NCI-H748 (cell line): ENCODE data around the gene KRT82.
A peak's percentile ranks its signal among the peaks of the same experiment; 100 is the strongest.
"Not testable (repeated sequence)": the region's sequence is repeated elsewhere in the genome, so short reads cannot be mapped to it uniquely, and the experiment has no call there.

Source experiments
- DNase-seq: peaks from one replicate; lab custom pipeline; 2025; ENCODE audit not compliant: unreplicated experiment; lab: John Stamatoyannopoulos, UW

The KRT82 gene

DNA sequence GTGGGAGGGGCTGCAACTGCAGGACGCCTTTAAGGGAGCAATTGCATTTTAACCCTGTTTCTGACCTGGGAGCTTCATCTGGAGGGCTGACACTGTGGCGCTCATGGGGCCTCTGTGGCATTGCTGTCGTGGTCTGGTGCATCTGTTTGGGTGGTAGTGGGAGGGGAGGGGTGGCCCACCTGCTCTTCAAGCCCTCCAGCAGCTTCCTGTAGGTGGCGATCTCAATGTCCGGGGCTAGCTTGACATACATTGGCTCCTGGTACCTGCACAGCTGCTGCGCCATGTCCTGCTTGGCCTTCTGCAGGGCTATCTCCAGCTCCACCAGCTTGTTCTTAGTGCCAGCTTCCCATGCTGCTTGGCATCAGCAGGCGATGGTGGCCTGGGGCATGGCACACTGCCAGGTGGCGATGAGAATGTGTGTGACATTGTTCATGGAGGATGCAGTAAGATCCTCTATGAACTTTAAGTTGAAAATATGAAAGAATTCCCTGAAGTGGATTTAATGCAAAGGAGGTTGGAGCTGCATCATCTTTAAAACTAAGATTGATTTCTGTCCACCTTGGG lies 7.7 kb upstream of the KRT82 start:
- no peak for DNase-seq

DNA sequence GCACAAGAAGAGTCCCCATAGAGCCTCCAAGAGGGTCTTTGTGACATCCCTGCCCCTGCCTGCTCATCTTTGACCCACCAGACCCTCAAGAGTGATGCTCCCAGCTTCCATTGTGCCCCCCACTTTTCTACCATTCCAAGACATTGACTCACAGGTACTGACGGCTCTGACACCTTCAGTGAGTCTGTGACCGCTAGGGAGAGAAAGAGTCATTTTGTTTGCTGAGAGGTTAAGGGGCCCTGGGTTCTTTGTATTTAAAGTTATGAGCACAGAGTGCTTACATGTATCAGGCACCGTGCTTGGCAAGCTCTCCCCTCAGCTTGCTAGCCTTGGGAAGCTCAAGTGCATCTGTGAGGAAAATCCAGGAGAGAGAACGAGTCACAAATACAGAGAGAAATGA lies 7.1 kb upstream of the KRT82 start:
- DNase-seq = no peak

DNA sequence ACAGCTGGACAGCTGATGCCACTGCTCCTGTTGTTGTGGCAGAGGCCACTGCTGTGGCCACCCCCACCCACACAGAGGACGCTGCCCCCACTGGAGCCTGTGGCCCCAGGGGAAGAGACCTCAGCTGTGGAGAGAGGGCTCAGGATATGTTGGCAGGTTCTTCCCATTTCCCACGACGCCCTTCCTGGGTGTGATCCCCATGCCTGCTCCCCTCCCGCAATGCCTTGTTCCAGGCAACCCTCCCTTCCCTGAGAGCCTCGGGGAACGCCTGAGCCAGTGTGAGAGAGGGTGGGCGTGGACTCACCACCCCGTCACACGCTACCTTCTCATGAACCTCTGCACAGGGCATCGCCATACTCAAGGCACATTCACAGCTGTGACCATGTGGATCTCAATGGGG lies 5.7 kb upstream of the KRT82 start:
- no peak for DNase-seq

DNA sequence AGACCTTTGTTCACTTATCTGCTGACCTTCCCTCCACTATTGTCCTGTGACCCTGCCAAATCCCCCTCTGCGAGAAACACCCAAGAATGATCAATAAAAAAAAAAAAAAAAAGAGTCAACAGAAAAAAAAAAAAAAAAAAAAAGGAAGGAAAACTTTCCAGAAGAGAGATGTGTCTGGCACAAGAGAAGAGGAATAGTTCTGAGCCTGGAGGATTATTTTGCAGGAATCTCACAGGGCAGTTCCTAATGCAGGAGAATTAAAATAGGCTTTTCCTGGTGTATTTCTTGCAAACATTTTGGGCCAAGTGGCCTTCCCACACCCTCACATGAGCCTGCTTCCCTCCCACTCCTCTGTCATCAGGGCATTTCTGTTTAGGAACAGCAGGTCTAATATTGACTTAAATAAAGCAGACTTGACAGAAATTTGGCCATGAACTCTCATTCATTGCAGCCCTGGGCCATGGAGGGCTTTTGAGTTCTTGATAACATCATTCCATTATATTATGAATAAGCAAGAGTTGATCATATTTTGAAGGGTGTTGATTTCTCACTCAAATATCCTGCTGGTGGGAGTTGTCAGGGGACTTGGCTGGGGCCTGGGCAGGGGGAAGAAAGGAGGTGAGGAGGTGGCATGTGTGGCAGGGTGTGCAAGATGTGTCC lies 4.6 kb upstream of the KRT82 start:
- not testable (repeated sequence) for DNase-seq

DNA sequence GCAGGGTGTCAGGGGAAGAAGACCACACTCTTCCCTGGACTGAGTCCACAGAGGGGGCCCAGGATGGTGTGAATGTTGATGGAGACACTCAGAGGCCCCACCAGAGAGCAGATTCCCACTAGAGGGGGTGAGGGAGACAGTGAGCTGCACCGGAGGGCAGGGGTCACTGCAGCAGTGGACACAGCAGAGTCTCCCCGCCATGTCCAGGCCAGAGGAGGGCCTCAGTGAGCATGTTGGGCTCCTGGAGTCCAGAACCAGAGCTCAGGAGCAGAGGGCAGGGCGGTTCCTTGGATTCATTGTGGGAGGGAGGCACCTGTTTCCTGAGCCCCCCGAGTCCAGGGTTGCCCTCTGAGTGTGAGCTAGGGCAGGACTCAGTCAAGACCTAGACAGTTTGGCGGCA lies 1.8 kb upstream of the KRT82 start:
- DNase-seq = no peak

DNA sequence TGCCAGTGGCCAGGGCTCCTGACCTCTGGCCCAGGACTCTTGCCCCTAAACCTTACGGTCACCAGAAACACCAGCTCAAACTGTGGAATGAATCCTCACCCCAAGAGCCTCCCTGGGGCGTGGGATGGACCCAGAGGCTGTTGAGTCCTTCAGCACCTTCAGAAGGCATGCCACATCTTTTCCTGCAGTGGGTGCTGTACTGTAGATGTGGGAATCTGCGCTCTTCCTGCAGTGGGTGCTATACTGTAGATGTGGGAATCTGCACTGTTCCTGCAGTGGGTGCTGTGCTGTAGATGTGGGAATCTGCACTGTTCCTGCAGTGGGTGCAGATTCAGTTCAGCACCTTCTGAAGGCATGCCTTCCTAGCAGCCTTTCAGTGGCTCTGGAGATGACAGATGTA lies 1.2 kb downstream of the KRT82 start:
- no peak for DNase-seq

DNA sequence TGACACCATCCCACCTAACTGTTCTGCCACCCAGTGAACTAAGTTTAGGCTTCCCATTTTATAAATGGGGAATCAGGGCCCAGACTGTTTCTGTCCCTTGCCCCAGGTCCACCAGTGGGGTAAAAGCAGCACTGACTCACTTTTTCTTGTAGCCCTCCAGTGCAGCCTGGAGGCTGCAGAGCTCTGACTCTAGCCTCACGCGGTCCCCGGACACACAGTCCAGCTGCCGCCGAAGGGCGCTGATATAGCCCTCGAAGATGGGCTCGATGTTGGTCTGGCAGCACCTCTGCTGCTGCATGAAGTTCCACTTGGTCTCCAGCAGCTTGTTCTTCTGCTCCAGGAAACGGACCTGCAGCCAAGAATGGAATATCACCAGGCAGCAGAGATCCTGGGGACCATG lies 2.6 kb downstream of the KRT82 start:
- DNase-seq = no peak

DNA sequence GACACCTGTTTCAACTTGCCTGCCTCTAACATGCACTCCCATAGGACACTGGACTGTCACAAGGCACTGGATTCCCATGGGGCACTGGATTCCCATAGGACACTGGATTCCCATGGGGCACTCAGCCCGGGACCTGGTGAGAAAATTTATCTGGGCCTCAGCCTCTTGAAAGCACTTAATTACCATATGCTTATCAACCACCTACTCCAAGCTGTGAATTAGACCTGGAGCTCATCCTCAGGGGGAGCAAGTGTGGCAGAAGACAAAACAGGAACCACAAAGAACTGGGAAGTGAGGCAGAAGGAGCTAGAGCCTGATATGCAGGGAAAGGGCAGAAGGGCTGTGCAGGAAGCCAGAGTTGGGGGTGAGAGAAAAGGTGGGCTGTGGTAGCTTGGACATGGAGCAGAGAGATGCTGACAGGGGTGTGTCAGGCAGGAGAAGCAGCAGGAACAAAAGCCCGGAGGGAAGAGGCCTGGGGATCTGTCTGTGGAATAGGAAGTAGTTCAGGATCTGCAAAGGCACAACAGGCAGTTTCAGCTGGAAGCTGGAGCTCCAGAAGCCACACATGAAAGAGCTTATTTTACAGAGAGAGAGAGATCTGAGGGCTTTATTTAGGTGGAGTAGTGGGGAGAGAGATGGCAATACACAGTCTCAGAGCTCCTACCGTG lies 3.1 kb downstream of the KRT82 start:
- DNase-seq = no peak

DNA sequence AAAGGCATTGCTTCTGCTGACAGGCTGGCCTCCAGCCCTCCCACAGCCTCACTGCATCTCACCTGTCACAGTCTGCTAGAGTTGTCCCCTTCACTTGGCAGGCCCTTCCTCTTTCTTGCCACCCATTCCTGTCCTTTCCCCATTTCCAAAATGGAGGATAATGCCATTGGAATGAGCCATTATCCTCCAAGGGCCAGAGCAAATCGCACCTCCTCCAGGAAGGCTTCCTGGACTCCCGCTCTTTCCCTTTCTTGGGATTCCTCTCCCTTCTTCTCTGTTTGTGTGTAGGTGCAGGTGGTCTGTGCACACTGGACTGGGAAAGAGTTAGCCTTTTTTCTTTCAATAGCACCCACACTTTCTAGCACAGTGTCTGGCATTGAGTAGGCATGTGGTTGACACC lies 3.8 kb downstream of the KRT82 start:
- DNase-seq = no peak

DNA sequence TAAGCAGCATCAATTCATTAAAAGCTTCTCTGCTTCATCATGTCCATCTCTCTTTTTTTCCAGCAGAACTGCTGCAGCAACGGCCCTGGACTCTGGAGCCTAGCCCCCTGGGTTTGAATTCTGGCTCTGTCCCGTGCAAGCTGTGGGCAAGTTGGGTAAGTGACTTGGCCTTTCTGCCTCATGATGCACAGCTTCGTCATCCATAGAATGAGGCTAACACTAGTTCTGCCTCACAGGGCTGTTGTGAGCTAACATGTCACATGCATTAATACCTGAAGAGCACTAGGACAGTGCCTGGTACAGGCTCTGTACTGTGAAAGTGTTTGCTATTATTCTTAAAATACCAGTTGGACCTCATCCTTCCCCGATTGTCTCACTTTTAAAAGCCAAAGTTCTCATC lies 4.2 kb downstream of the KRT82 start:
- no peak for DNase-seq

DNA sequence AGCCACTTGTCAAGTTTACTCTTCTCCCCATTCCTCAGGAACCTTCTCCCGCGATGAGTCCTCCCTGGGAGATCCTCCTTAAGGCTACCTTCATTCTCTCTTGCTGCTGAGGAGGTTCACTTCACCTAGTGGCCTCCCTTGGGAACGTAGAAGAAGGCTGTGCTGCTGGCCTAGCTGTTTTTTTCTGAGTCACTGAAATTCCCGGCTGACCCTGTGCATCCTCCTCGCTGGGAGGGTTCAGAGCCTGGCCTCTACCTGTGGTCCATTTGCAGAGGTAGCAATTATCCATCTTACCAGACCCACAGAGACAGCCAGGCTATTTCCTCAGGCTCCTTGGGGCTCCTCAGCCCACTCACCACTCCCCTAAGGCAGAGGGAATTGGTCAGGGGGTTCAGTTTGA lies 4.6 kb downstream of the KRT82 start:
- no peak for DNase-seq

DNA sequence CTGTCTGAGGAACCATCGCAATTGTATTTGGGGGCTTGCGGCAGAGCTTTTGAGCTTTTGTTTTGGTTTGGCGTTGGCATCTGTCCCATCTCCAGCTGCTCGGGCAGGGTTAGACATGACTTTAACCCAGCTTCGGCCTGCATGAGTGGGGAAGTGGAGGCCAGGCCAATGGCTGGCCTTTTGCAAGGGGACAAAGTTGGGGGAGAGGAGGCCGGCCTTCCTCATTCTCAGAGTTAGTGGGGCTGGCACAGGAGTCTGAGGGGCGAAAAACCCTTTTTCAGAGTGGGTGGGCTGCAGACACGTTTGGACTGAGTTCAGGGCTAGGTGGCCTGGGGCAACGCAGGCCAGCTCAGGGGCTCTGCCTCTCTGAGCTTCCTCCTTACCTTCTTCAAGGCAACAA lies 5.2 kb downstream of the KRT82 start:
- DNase-seq = no peak

DNA sequence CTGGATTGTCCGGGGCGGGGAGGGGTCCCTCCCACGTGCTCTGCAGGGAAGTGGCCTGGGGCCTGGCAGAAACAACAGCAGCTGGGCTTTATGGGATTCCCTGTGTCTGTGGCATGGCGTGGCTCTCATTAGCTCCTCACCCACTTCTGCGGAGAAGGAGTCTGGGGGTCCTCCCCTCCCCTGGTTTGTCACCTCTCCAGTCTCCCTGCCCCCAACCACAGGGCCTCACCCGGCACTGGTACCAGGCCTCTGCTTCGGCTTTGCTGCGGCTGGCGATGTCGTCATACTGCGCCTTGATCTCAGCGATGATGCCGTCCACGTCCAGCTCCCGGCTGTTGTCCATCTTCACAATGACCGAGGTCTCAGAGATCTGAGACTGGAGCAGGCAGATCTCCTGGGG lies 6.4 kb downstream of the KRT82 start:
- no peak for DNase-seq

DNA sequence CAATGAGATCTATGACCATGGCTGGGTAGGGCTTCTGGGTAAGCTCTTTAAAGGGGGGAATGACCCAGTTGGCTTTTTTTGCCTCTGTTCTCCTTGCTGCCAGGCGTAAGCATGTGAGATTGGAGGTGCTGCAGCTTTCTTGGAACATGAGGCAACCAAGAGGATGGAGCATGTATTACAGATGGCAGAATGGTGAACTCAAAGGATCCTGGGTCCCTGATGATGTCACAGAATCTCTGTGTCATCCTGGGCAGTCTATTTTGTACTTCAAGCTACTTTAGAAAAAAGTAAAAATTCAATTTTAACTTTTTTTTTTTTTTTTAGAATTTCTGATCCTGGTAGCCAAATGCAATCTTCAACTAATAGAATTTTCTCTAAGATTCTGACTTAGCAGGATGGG lies 8.0 kb downstream of the KRT82 start:
- no peak for DNase-seq

DNA sequence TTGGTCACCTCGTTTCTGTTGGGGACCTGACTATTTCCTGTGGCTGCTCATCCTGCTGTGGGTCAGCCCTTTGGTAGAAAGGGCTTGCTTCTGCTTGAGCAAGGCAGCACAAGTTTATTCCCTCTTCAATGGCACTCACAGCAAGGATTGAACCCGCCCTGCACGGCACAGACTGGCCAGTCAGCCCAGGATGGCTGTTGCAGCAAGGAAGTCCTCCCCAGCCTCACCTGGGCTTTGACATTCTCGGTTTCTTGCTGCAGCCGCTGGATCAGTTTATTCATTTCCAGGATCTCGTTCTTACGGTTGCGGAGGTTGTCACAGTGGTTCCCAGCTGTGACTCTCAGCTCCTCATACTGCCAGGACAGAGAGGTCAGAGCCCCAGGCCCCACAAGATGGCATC lies 9.5 kb downstream of the KRT82 start:
- DNase-seq = no peak

DNA sequence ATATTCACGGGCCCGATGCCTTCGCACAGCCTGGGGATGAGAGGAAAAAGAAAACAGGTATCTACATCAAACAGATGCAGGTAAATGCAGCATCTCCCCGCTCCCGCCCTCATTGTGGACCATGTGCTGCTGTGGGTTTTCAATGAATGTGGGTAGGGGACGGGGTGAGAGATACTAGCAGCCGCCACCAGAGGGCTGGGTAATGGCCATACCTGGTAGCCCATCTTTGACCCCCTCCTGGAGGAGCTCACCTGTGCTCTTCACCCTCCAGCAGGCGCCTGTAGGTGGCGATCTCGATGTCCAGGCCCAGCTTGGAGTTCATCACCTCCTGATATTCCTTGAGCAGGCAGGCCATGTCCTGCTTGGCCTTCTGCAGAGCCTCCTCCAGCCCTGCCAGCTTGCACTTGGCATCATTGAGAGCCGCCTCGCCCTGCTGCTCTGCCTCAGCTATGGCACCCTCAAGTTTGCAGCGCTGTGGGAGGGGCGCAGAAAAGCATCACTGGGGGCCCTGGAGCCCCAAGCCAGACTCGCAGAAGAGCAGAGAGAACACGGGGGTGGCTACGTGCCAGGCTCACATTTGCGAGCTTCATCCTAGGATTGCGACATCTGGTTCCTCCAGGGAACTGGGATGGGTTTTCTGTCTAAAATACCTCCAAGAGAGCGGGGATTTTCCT lies 10.2 kb downstream of the KRT82 start:
- peak; percentile 72 for DNase-seq

DNA sequence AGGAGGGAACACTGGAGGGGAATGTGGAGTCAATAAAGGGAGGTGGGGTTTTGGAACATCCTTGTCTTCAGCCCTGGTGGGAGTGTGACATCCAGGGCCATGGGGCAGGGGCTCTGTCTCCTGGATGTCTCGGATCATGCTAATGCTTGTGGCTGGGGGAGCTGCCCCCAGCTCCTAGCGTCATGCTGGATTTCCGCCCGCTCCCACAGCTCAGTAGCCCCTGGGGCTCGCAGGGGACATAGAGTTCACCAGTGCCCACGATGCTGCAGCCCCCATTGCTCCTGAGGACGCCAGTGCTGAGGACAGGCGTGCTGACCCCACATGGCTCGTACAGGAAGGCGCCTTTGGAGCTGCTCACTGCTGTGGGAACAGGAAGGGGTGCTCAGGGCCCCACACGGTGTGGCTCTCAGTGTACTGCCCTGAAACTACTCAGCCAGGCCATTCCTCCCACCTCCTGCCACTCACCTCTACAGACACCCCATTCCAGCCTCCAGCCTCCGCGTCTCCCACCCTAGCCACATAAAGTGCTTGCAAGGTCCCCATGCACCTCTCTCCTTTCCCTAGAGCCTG lies 11.2 kb downstream of the KRT82 start:
- no peak for DNase-seq

DNA sequence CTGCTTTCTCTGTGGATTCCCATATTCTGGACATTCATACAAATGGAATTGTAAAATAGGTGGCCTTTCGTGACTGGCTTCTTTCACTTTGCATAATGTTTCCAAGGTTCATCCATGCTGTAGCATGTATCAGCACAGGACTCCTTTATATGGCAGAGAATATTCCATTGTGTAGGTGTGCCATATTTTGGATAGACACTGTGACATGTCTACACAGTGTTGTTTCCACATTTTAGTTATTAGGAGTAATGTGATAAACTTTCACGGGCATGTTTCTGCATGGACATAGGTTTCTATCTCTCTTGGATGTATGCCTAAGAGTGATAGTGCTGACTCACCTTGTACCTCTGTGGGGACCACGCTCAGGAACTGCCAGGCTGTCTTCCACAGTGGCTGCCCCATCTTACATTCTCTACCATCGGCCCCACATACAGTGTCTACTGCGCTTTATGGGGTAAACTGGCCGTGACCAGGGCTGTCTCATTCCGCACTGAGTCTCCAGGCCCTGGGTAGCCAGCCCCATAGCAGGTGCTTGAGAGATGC lies 13.6 kb downstream of the KRT82 start:
- DNase-seq = no peak

DNA sequence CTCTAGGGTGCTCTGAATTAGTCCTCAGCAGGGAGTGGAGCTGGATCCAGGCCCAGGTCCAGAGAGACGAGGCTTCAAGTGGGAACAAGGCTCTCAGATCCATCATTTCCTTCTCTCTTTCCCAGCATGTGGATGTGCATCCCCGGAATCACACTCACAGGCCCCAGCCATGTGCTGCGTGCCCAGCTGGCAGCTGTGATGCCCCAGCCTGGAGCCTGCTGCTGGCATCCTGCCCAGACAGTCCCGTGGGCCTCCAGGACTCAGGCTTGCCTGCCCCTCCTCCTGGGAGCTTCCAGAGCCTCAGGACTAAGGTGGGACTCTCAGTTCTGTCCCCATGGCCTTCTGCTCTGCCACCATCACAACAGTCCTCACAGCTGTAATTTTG lies 14.5 kb downstream of the KRT82 start:
- DNase-seq = peak; percentile 55

DNA sequence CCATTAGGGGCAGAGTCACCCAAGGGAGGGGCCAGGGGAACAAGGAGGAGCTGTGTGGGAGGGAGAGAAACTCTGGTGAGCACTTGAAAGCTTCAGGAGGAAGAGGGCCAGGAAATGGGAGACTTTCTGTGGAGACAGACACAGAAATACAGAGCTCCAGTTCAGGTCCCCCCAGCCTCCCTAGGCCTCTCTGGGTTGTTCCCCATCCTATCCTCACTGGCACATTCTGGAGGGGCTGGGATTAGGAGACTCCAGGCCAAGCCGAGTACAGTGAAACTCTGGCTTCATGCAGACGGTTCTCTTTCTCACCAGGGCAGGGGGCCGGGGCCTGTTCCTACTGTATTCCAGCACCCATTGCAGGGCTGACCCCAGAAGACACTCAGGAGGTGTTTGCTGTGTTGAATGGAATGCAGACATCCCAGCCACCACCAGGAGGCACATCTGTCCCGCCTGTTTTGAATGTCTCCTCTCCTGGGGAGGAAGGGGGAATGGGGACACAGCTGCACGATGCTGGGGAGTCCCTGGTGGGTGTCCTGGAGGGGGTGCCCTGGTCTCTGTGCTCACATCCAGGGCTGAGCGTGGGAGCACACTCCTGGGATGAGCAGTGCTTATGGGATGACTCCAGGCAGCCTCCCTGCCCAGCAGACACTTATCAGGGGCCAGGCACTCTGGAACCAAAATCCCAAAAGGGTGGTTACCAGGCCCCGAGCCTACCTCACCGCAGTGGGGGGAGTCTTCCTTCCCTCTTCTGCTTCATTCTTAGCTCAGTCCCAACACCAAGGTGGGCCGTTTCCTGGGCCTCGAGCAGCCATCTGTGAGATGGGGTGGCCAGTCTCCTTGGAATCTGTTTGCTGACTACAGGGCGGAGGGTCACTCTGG lies 15.2 kb downstream of the KRT82 start:
- no peak for DNase-seq
